Stimulated activated naive CD8-positive, alpha-beta T cell treated with anti-CD3 and anti-CD28 coated beads, Interleukin-15, Interleukin-2, amounts not matched to agents 100 ng/mL and 50 ng/mL, for 24 hours (primary cell): ENCODE results near the gene TNS3.

Source experiments
- H3K27ac Mint-ChIP-seq: one replicate; pipeline ENCODE4 v1.8.0; 2021; ENCODE audit warnings: mild to moderate bottlenecking, mixed read lengths
- H3K27me3 Mint-ChIP-seq: one replicate; pipeline ENCODE4 v1.8.0; 2021; ENCODE audit warnings: mixed read lengths
- H3K36me3 Mint-ChIP-seq: one replicate; pipeline ENCODE4 v1.8.0; 2021; ENCODE audit warnings: low read depth, mixed read lengths
- H3K4me1 Mint-ChIP-seq: one replicate; pipeline ENCODE4 v1.8.0; 2021; ENCODE audit warnings: low read depth, mixed read lengths
- H3K4me3 Mint-ChIP-seq: one replicate; pipeline ENCODE4 v1.8.0; 2021; ENCODE audit warnings: mild to moderate bottlenecking, mixed read lengths
- H3K9me3 Mint-ChIP-seq: one replicate; pipeline ENCODE4 v1.8.0; 2021; ENCODE audit warnings: mixed read lengths

TNS3 gene

DNA sequence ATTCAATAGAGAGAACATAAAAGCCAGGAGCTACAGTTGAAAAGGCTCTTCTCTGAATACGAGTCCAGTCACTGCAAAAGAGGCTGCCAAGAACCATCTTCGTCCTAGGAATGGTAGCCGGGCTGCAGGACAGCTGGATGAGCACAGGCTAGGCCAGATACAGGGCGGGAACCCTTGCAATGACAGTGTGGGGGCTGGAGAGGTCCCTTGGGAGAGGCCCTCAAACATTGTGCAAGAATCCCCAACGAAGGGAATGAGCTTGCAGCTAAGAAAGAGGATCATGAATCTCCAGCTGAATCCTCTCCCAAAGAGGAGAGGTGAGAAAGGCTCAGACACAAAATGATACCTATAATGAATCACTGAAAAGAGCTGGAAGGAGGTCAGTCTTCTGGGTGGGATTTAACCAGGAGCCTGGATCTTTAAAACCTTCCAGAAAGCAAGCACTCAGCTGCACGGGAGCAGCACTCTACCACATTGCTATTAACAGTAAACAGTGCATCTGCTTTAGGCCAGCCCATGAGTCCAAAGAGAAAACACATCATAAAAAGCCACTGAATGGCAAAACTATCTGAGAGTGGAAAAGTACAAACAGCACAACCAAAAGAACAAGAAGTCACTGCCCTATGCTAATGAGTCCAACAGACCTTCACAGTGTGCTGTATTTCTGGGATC lies 287.9 kb downstream of the TNS3 start:
- peaks cover 16% of the 10 kb centered on the region for H3K36me3 Mint-ChIP-seq
- peaks cover 30% of the 10 kb centered on the region for H3K4me1 Mint-ChIP-seq
- no peaks in the 10 kb centered on the region for H3K27me3 Mint-ChIP-seq
- no peak overlapping the region for H3K4me3 Mint-ChIP-seq
- H3K9me3 Mint-ChIP-seq: peaks cover 4% of the 10 kb centered on the region
- no peak overlapping the region for H3K27ac Mint-ChIP-seq

DNA sequence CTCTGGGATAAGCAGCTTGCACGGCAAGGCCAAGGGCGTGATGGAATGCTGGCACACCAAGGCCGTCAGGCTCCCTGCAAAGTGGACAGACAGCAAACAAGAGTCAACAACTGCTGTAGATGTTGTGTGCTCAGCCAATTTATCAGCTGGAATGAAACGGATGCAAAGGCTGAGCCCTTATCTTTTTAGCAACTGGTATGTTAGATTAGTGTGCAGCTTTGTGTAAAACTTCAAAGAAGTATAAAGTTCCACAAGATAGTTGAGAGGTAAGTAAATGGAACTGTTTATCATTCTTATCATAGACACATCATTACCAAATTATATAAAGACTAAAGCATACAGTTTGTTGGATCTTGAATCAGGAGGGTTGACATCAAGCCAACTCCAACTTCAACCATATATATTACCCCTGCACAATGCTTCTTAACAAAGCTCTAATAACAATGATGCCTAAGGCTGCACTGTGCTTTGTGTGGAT lies 289.0 kb downstream of the TNS3 start:
- no peak overlapping the region for H3K27ac Mint-ChIP-seq
- no peak overlapping the region for H3K4me3 Mint-ChIP-seq
- H3K9me3 Mint-ChIP-seq: peaks cover 4% of the 10 kb centered on the region
- H3K36me3 Mint-ChIP-seq: peaks cover 16% of the 10 kb centered on the region
- no peaks in the 10 kb centered on the region for H3K27me3 Mint-ChIP-seq
- peaks cover 30% of the 10 kb centered on the region for H3K4me1 Mint-ChIP-seq

DNA sequence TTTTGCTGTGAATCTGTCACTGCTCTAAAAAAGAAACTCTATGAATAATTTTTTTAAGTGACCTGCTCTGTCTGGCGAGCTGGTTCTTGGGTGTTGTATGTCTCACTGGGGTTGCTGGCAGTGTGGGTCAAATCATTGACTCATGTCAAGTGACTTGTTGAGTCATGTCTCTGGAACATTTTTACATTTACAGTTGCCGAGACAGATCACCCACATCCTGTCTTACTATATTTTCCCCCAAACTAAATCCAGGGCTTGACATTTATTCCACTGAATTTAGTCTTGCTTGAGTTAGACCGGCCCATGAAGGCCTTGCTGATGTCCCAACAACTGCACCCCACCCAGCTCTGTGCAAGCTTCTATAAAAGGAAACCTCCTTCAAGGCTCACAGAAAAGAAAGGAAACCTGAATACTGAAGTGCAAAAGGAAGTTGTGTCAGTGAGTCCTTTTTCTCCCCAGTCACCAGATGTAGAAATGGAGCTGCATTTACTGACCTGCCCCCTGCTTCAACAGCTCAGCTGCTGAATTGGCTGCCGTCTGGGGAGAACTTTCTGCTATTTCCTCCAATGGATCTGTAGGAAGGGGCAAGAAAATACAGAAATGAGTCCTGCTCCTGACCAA lies 290.3 kb downstream of the TNS3 start:
- Mint-ChIP-seq H3K4me1 (peaks cover 30% of the 10 kb centered on the region), H3K4me3 (peak overlapping the region; percentile 45), H3K27me3 (no peaks in the 10 kb centered on the region), H3K36me3 (peaks cover 16% of the 10 kb centered on the region), H3K27ac (peak overlapping the region; percentile 94), H3K9me3 (peaks cover 4% of the 10 kb centered on the region)

DNA sequence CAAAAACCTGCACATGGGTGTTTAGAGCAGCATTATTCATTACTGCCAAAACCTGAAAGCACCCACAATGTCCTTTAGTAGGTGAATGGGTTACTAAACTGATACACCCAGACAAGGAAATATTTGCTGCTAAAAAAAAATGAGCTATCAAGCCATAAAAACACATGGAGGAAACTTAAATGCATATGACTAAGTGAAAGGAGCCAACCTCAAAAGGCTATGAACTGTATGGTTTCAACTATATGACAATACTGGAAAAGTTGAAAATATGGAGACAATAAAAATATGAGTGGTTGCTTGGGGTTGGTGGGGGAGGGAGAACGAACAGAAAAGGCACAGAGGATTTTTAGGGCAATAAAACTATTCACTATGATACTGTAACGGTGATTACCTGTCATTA lies 291.0 kb downstream of the TNS3 start:
- peaks cover 4% of the 10 kb centered on the region for H3K9me3 Mint-ChIP-seq
- H3K36me3 Mint-ChIP-seq: peaks cover 16% of the 10 kb centered on the region
- H3K4me1 Mint-ChIP-seq: peaks cover 30% of the 10 kb centered on the region
- peak overlapping the region; percentile 94 for H3K27ac Mint-ChIP-seq
- H3K4me3 Mint-ChIP-seq: peak overlapping the region; percentile 45
- no peaks in the 10 kb centered on the region for H3K27me3 Mint-ChIP-seq

DNA sequence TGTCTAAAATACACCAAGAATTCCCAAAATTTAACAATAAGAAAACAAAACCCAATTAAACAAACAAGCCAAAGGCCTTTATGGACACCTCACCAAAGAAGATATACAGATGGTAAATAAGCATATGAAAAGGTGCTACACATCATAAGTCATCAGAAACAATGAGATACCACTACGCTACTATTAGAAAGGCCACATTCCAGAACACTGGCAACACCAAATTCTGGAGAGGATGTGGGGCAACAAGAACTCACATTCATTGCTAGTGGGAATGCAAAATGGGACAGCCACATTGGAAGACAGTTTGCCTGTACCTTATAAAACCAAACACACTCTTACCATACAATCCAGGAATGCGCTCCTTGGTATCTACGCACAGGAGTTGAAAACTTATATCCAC lies 291.4 kb downstream of the TNS3 start:
- peaks cover 19% of the 10 kb centered on the region for H3K36me3 Mint-ChIP-seq
- H3K9me3 Mint-ChIP-seq: peaks cover 7% of the 10 kb centered on the region
- H3K4me1 Mint-ChIP-seq: peaks cover 32% of the 10 kb centered on the region
- H3K27me3 Mint-ChIP-seq: peaks cover 3% of the 10 kb centered on the region
- peak overlapping the region; percentile 45 for H3K4me3 Mint-ChIP-seq
- H3K27ac Mint-ChIP-seq: peak overlapping the region; percentile 94

DNA sequence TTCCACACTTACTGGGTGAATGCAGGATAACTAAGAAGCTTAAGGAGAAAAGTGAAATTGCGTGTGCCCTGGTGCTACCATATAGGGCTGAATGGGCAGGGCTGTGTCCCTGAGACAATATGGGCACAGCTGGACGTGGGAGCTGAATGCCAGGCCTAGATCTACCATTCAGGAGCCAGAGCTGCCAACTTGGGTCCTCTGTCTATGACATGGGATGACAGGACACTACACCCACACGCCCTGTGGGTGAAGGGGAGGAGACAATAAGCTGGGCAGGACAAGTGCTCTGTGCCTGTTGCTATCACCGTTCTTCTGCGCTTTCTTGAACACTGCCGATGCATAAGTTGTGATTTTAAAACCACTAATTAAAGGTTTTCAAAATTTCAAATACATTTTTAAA lies 293.9 kb downstream of the TNS3 start:
- Mint-ChIP-seq H3K4me3 (no peak overlapping the region), H3K27ac (no peak overlapping the region), H3K4me1 (peaks cover 35% of the 10 kb centered on the region), H3K9me3 (peaks cover 10% of the 10 kb centered on the region), H3K36me3 (peaks cover 23% of the 10 kb centered on the region), H3K27me3 (peaks cover 4% of the 10 kb centered on the region)

DNA sequence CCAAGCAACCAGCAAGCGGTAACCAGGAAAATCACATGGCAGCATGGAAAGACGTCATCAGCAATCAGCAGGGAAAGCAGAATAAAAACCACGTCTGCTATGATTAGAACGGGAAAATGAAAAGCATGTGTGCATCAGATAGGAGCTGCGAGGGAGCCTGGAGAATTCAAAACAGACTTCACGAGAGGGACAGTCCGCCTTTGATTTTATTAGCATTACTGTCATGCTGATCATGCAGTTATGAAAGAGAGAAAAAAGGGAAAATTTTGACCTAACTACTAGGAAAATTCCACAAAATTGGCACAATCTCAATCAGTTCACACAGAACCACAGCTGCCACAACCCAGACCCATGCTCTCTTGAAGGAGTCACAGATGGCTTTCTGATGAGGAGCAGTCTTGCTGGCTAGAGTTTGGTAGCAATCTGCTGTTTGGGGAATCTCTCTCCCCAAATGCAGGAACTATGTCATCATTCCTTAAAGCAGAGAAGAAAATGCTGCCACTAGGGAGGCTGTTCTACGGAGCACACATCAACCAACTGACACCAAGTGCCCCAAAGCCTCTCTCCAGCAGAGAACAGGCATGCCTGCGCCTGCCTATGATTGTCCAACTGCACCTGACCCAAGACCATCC lies 295.9 kb downstream of the TNS3 start:
- H3K27me3 Mint-ChIP-seq: peaks cover 4% of the 10 kb centered on the region
- H3K36me3 Mint-ChIP-seq: peaks cover 21% of the 10 kb centered on the region
- peaks cover 10% of the 10 kb centered on the region for H3K9me3 Mint-ChIP-seq
- peaks cover 18% of the 10 kb centered on the region for H3K4me1 Mint-ChIP-seq
- no peak overlapping the region for H3K27ac Mint-ChIP-seq
- no peak overlapping the region for H3K4me3 Mint-ChIP-seq

DNA sequence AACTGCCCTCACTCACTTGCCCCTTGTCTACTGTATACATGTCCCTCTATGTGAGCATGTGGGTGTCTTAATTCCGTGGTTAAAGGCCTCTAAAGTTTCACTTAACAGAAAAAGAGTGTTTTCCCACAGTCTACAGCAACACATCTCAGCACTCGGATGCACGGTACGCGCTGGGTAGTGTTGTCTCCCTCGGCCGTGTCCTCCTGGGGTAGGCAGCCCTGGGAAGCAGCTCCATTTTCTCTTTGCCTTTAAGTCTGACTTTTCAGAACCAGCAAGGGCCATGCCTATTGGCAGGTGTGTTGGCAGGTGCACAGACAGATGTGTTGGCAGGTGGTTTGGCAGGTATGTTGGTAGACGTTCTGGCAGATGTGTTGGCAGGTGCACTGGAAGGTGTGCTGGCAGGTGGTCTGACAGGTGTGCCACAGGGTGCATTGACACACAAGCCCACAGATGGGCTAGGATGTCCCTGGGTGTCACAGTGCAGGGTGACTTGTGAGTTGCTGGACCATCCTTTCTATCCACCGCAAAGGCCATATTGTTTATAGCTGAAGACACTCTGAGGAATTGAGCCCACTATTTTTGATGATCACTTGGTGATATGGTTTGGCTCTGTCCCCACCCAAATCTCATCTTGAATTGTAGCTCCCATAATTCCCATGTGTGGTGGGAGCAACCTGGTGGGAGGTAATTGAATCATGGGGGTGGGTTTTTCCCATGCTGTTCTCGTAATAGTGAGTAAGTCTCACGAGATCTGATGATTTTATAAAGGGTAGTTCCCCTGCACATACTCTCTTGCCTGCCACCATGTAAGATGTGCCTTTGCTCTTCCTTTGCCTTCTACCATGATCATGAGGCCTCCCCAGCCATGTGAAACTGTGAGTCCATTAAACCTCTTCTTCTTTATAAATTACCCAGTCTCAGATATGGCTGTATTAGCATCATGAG lies 296.9 kb downstream of the TNS3 start:
- H3K27me3 Mint-ChIP-seq: peaks cover 6% of the 10 kb centered on the region
- H3K9me3 Mint-ChIP-seq: peaks cover 10% of the 10 kb centered on the region
- no peak overlapping the region for H3K27ac Mint-ChIP-seq
- H3K4me3 Mint-ChIP-seq: no peak overlapping the region
- peaks cover 12% of the 10 kb centered on the region for H3K36me3 Mint-ChIP-seq
- peaks cover 9% of the 10 kb centered on the region for H3K4me1 Mint-ChIP-seq

DNA sequence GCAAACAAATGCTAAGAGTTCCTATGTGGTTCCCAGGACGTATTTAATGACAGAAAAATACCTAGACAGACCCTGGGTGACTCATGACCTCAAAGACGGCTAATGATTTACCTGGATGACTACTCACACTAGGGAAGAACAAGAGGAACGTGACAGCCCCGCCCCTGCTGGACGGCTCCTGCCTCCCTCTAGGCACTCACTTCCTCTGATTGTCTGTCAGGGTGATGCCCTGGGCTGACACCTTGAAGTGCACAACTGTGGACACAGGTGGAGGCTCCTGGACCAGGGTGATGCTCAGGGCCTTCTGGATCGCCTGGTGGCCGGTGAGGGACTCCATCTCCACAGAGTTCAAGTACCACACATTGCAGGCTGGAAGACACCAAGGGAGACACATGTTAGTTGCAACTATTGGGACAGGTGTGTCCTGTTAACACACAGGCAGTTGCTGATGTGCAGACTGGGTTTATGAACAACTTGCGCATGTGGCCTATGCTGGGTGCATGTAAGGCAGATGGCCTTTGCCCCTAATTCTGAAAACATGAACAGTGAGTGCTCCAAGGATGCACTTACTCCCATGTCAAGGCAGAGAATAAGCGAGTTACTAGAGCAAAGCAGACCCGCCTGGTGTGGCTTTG lies 298.3 kb downstream of the TNS3 start:
- Mint-ChIP-seq H3K36me3 (peaks cover 7% of the 10 kb centered on the region), H3K4me3 (no peak overlapping the region), H3K27ac (no peak overlapping the region), H3K4me1 (peaks cover 5% of the 10 kb centered on the region), H3K9me3 (peaks cover 7% of the 10 kb centered on the region), H3K27me3 (peaks cover 6% of the 10 kb centered on the region)

DNA sequence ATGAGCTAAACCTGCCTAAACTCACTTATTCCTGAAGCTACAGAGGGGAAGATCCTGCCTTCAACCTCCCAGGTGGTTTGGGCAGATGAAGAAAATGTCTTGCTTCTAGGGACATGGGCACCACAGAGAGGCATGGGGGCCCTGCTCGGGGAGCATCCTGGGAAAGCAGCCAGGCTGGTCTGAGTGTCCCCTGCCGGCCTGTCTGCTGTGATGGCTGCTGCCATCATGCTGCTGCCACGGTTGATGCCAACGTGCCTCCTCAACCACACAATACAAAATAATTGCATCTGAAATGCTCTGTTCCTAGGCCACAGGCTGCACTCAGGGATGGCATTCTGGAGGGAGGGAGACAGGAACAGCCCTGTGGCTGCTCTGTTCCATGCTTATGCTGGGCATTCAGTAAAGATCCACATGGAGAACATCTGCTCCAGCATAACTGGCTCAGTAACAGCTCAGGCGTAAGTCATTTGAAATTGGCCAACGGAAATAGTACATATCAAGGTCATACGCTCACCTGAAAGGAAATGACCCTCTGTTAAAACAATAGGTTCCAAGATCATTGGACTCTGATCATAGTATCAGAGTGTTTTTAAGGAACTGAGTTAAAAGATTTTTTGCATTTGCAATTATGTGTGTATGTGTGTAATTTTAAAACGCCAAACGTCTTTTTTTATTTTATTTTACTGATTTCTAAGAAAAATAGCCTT lies 299.0 kb downstream of the TNS3 start:
- Mint-ChIP-seq H3K9me3 (peaks cover 7% of the 10 kb centered on the region), H3K4me3 (no peak overlapping the region), H3K27ac (no peak overlapping the region), H3K27me3 (peaks cover 6% of the 10 kb centered on the region), H3K4me1 (peaks cover 5% of the 10 kb centered on the region), H3K36me3 (peaks cover 7% of the 10 kb centered on the region)

DNA sequence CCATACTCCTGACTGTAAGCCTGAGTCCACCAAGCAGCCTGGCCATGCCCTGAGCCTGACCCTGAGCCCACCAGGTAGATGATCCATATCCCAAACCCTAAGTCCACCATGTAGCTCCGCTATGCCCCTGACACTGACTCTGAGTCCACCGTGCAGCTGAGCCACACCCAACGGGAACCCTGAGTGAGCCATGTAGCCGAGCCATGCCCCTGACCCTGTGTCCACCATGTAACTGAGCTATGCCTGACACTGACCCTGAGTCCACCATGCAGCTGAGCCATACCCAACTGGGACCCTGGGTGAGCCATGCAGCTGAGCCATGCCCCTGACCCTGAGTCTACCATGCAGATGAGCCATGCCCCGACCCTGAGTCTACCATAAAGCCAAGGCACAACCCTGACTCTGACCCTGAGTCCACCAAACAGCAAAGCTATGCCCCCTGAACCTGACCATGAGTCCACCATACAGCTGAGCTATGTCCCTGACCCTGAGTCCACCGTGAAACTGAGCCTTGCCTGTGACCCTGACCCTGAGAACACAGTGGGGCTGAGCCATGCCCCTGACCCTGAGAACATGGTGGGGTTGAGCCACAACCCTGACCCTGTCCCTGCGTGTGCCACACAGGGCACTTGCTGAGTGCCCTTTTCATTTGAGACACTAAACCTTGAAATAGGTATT lies 299.8 kb downstream of the TNS3 start:
- H3K27ac Mint-ChIP-seq: no peak overlapping the region
- H3K9me3 Mint-ChIP-seq: peaks cover 7% of the 10 kb centered on the region
- no peak overlapping the region for H3K4me3 Mint-ChIP-seq
- H3K36me3 Mint-ChIP-seq: peaks cover 7% of the 10 kb centered on the region
- H3K27me3 Mint-ChIP-seq: peaks cover 6% of the 10 kb centered on the region
- peaks cover 5% of the 10 kb centered on the region for H3K4me1 Mint-ChIP-seq

DNA sequence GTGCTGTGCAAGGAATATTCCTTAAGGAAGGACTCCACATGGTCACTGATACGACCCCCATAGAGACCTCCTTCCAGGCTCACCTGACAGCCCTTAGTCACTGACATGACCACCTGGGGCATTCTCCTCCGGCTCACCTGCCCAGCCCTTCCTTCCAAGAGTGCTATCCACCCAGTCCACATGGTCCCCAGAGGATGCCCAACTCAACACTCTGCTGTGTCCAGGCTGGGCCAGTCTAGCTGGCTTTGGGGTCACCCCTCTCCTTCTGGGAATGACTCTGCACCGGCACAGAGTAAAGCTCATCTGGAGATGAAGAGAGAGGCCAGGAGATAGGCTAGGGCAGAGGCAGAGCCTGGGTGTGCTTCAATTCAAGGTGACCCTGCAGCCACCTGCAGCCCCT lies 300.8 kb downstream of the TNS3 start:
- Mint-ChIP-seq H3K36me3 (peaks cover 7% of the 10 kb centered on the region), H3K4me3 (no peak overlapping the region), H3K27me3 (peaks cover 6% of the 10 kb centered on the region), H3K27ac (no peak overlapping the region), H3K9me3 (peaks cover 7% of the 10 kb centered on the region), H3K4me1 (peaks cover 5% of the 10 kb centered on the region)

DNA sequence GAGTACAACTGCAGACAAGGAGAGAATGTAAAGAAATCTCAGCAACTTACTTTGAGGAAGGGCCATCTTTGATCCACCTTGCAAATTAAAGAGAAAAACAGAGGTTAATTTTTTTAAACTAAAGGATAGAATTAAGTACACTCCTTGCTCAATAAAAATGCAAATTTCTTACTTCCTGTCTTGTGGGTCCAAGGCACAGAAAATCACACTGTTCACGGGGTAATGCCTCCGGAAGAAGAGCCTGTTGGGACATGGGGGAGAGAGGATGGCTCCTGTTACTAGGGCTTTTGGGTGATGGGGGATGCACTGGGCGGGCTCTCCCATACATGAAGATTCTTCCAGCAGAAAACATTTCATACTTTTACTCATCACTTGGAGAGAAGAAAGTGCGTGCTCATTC lies 301.8 kb downstream of the TNS3 start:
- no peaks in the 10 kb centered on the region for H3K9me3 Mint-ChIP-seq
- no peak overlapping the region for H3K27ac Mint-ChIP-seq
- peaks cover 2% of the 10 kb centered on the region for H3K27me3 Mint-ChIP-seq
- no peak overlapping the region for H3K4me3 Mint-ChIP-seq
- no peaks in the 10 kb centered on the region for H3K4me1 Mint-ChIP-seq
- H3K36me3 Mint-ChIP-seq: no peaks in the 10 kb centered on the region
